ENCODE measurements around the gene PCGF3. TPM values are rescaled to one million over a fixed set of nuclear protein-coding genes. Genes with fewer than 3 reads are reported as not detected.

PCGF3 gene
- total and polyA plus RNA-seq, 9 of the 15 experiments (the other 6 are each of a cell fraction or from before 2014, with no cell fraction given), result 2.6 to 46.1 (median 20.3) TPM

- peak; percentile 80 for TF ChIP-seq HCFC1 (IDR thresholded peaks at IDR 0.05; ENCODE audit: low read depth, low read length)
- TF ChIP-seq ESRRB (CRISPR knock-in tag; IDR thresholded peaks at IDR 0.05; ENCODE audit: borderline replicate concordance), result no peak
- TF ChIP-seq KDM5B (IDR thresholded peaks at IDR 0.05; ENCODE audit: insufficient replicate concordance, low read depth, low read length), result peak; percentile 64
- TF ChIP-seq MAFG (tag; conservative IDR thresholded peaks at IDR 0.05), result no peak
- TF ChIP-seq MECOM (CRISPR knock-in tag; IDR thresholded peaks at IDR 0.05), result no peak
- no peak for TF ChIP-seq ZNF707 (CRISPR knock-in tag; conservative IDR thresholded peaks at IDR 0.05)
- no peak; the same call in 1 of the 2 replicates for TF ChIP-seq ATF6 (CRISPR knock-in tag; IDR thresholded peaks at IDR 0.05)
- TF ChIP-seq ZFP1 (CRISPR knock-in tag; IDR thresholded peaks at IDR 0.05), result no peak
- TF ChIP-seq SIRT6 (IDR thresholded peaks at IDR 0.05; ENCODE audit: low read depth, low read length), result no peak
- TF ChIP-seq, protein P1, sequence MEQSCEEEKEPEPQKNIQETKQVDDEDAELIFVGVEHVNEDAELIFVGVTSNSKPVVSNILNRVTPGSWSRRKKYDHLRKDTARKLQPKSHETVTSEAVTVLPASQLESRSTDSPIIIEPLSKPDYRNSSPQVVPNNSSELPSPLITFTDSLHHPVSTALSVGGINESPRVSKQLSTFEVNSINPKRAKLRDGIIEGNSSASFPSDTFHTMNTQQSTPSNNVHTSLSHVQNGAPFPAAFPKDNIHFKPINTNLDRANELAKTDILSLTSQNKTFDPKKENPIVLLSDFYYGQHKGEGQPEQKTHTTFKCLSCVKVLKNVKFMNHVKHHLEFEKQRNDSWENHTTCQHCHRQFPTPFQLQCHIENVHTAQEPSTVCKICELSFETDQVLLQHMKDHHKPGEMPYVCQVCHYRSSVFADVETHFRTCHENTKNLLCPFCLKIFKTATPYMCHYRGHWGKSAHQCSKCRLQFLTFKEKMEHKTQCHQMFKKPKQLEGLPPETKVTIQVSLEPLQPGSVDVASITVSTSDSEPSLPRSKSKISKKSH (CRISPR knock-in tag; IDR thresholded peaks at IDR 0.05), result no peak
- TF ChIP-seq CBFB (CRISPR knock-in tag; IDR thresholded peaks at IDR 0.05), result peak; percentile 75; the same call in 1 of the 2 replicates
- TF ChIP-seq NFRKB (IDR thresholded peaks at IDR 0.05; ENCODE audit: low read depth), result no peak
- TF ChIP-seq NBN (IDR thresholded peaks at IDR 0.05; ENCODE audit: low read depth), result peak; percentile 86; the same call in 1 of the 2 replicates
- no peak for TF ChIP-seq ZBTB8A (IDR thresholded peaks at IDR 0.05; ENCODE audit: partially characterized antibody)
- TF ChIP-seq GABPB2 (CRISPR knock-in tag; conservative IDR thresholded peaks at IDR 0.05), result no peak
- TF ChIP-seq ZNF589 (CRISPR knock-in tag; IDR thresholded peaks at IDR 0.05; ENCODE audit: low read depth), result no peak
- TF ChIP-seq TEAD1 (CRISPR knock-in tag; IDR thresholded peaks at IDR 0.05), result no peak
- TF ChIP-seq TRIM28 (IDR thresholded peaks at IDR 0.05), result no peak
- no peak for TF ChIP-seq ZNF785 (CRISPR knock-in tag; IDR thresholded peaks at IDR 0.05)
- TF ChIP-seq POLR2AphosphoS5 (IDR thresholded peaks at IDR 0.05; ENCODE audit: control insufficient read depth, insufficient read depth, low read depth, low read length), result peak; percentile 85
- peak; percentile 58 for TF ChIP-seq MTA2 (IDR thresholded peaks at IDR 0.05; ENCODE audit: low read depth)
- TF ChIP-seq, protein P2, sequence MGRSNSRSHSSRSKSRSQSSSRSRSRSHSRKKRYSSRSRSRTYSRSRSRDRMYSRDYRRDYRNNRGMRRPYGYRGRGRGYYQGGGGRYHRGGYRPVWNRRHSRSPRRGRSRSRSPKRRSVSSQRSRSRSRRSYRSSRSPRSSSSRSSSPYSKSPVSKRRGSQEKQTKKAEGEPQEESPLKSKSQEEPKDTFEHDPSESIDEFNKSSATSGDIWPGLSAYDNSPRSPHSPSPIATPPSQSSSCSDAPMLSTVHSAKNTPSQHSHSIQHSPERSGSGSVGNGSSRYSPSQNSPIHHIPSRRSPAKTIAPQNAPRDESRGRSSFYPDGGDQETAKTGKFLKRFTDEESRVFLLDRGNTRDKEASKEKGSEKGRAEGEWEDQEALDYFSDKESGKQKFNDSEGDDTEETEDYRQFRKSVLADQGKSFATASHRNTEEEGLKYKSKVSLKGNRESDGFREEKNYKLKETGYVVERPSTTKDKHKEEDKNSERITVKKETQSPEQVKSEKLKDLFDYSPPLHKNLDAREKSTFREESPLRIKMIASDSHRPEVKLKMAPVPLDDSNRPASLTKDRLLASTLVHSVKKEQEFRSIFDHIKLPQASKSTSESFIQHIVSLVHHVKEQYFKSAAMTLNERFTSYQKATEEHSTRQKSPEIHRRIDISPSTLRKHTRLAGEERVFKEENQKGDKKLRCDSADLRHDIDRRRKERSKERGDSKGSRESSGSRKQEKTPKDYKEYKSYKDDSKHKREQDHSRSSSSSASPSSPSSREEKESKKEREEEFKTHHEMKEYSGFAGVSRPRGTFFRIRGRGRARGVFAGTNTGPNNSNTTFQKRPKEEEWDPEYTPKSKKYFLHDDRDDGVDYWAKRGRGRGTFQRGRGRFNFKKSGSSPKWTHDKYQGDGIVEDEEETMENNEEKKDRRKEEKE (IDR thresholded peaks at IDR 0.05; ENCODE audit: borderline replicate concordance in 1 of 2, control insufficient read depth in 1 of 2, low read depth in 2 of 2, low read length in 1 of 2), result no peak
Observed at GRCh38 chr4:674172-675035, 31.2 kb upstream of the PCGF3 start, which contains the start of the genes ATP5ME and MYL5 (continued).

Measured in K562 (cell line).